ENCODE data around the gene ZEB2.

The ZEB2 gene

GRCh38 chr2:144521686-144522085 lies 1.8 kb upstream of the ZEB2 start:
- Histone ChIP-seq H3K4me3 (ENCODE audit: low read depth, low read length) (peak overlapping the region; percentile 71), H3K36me3 (no peaks in the 10 kb centered on the region)
- no peak for DNase-seq

GRCh38 chr2:144520756-144521487 lies 1.0 kb upstream of the ZEB2 start:
- DNase-seq, result no peak
- Histone ChIP-seq H3K4me1 (no peaks in the 10 kb centered on the region; the same call in 1 of the 2 replicates), H3K36me3 (no peaks in the 10 kb centered on the region), H3K9me3 (no peaks in the 10 kb centered on the region), H3K27me3 (no peaks in the 10 kb centered on the region), H3K4me3 (ENCODE audit: low read depth, low read length) (peak overlapping the region; percentile 71)
- no peak for TF ChIP-seq CTCF (IDR thresholded peaks at IDR 0.05; ENCODE audit: low read depth, low read length)

More at GRCh38 chr2:144521686-144522085, 1.8 kb upstream of the ZEB2 start:
- Histone ChIP-seq H3K4me1 (no peaks in the 10 kb centered on the region; the same call in 1 of the 2 replicates), H3K27me3 (no peaks in the 10 kb centered on the region), H3K9me3 (no peaks in the 10 kb centered on the region)
- TF ChIP-seq CTCF (IDR thresholded peaks at IDR 0.05; ENCODE audit: low read depth, low read length), result no peak

- Histone ChIP-seq H3K4me1 (no peaks in the 10 kb centered on the region; the same call in 1 of the 2 replicates), H3K4me3 (ENCODE audit: low read depth, low read length) (peak overlapping the region; percentile 71), H3K36me3 (no peaks in the 10 kb centered on the region), H3K9me3 (no peaks in the 10 kb centered on the region), H3K27me3 (no peaks in the 10 kb centered on the region)
- TF ChIP-seq CTCF (IDR thresholded peaks at IDR 0.05; ENCODE audit: low read depth, low read length), result no peak
- no peak for DNase-seq
These were observed 354 bp downstream of the ZEB2 start for GRCh38 chr2:144519597-144519933.

- DNase-seq, result no peak
- Histone ChIP-seq H3K27me3 (no peaks in the 10 kb centered on the region), H3K4me3 (ENCODE audit: low read depth, low read length) (peak overlapping the region; percentile 71), H3K4me1 (no peaks in the 10 kb centered on the region; the same call in 1 of the 2 replicates), H3K36me3 (no peaks in the 10 kb centered on the region), H3K9me3 (no peaks in the 10 kb centered on the region)
- TF ChIP-seq CTCF (IDR thresholded peaks at IDR 0.05; ENCODE audit: low read depth, low read length), result no peak
These were observed 947 bp downstream of the ZEB2 start for GRCh38 chr2:144518748-144519596.

GRCh38 chr2:144517866-144518747 lies 1.8 kb downstream of the ZEB2 start:
- Histone ChIP-seq H3K4me3 (ENCODE audit: low read depth, low read length) (peak overlapping the region; percentile 71), H3K4me1 (no peaks in the 10 kb centered on the region; the same call in 1 of the 2 replicates), H3K36me3 (no peaks in the 10 kb centered on the region), H3K9me3 (no peaks in the 10 kb centered on the region), H3K27me3 (no peaks in the 10 kb centered on the region)
- no peak for TF ChIP-seq CTCF (IDR thresholded peaks at IDR 0.05; ENCODE audit: low read depth, low read length)
- DNase-seq, result no peak
